ENCODE results near the gene DNAJB4. TPM values are rescaled to one million over a fixed set of nuclear protein-coding genes. Genes with fewer than 3 reads are reported as not detected.

DNAJB4 gene
- total RNA-seq, 2 donors from 2014 or later, result 20.2 to 24.1 TPM

GRCh38 chr1:77987919-77988318 lies 16.8 kb upstream of the DNAJB4 start:
- Histone ChIP-seq H3K36me3 (replicated peaks in 1 of 2; ENCODE audit: insufficient read depth in 1 of 2, low read depth in 2 of 2) (no peaks in the 10 kb centered on the region), H3K4me3 (no peak overlapping the region), H3K27me3 (no peaks in the 10 kb centered on the region), H3K4me1 (peaks cover 48% of the 10 kb centered on the region), H3K9me3 (no peaks in the 10 kb centered on the region), H3K27ac (no peak overlapping the region)
- 25 to 39% methylated on average over 2 of the region's 2 CpGs for WGBS, 2 donors
- TF ChIP-seq POLR2A (IDR thresholded peaks at IDR 0.05) (no peak), CTCF (IDR thresholded peaks at IDR 0.05) (no peak)
- DNase-seq (no peak), ATAC-seq (no peak)
- intact Hi-C loops (cut with DNase I), result no loop called here

GRCh38 chr1:77989744-77990143 lies 15.0 kb upstream of the DNAJB4 start:
- Histone ChIP-seq H3K4me3 (no peak overlapping the region), H3K27ac (no peak overlapping the region), H3K27me3 (no peaks in the 10 kb centered on the region), H3K36me3 (replicated peaks in 1 of 2; ENCODE audit: insufficient read depth in 1 of 2, low read depth in 2 of 2) (no peaks in the 10 kb centered on the region), H3K9me3 (no peaks in the 10 kb centered on the region), H3K4me1 (peaks cover 45% of the 10 kb centered on the region)
- TF ChIP-seq CTCF (IDR thresholded peaks at IDR 0.05) (no peak), POLR2A (IDR thresholded peaks at IDR 0.05) (no peak)
- intact Hi-C loops (cut with DNase I), result no loop called here
- WGBS, 2 donors, result 88% methylated on average over 2 of the region's 2 CpGs
- DNase-seq (no peak), ATAC-seq (no peak)

GRCh38 chr1:77990629-77991204 lies 14.0 kb upstream of the DNAJB4 start:
- Histone ChIP-seq H3K27me3 (no peaks in the 10 kb centered on the region), H3K27ac (peak overlapping the region in 2 of 4 donors; percentile 1 to 5), H3K4me1 (peaks cover 49% of the 10 kb centered on the region), H3K36me3 (replicated peaks in 1 of 2; ENCODE audit: insufficient read depth in 1 of 2, low read depth in 2 of 2) (no peaks in the 10 kb centered on the region), H3K4me3 (no peak overlapping the region), H3K9me3 (no peaks in the 10 kb centered on the region)
- 65 to 78% methylated on average over 3 of the region's 3 CpGs for WGBS, 2 donors
- ATAC-seq (no peak), DNase-seq (no peak)
- intact Hi-C loops (cut with DNase I), result no loop called here
- TF ChIP-seq POLR2A (IDR thresholded peaks at IDR 0.05) (no peak), CTCF (IDR thresholded peaks at IDR 0.05) (no peak)

- no peak for TF ChIP-seq POLR2A (IDR thresholded peaks at IDR 0.05)
- no peak for TF ChIP-seq CTCF (IDR thresholded peaks at IDR 0.05)
- intact Hi-C loops (cut with DNase I), result no loop called here
- no peaks in the 10 kb centered on the region for H3K36me3 ChIP-seq (replicated peaks in 1 of 2; ENCODE audit: insufficient read depth in 1 of 2, low read depth in 2 of 2)
- H3K4me1 ChIP-seq, result peaks cover 46% of the 10 kb centered on the region
- no peak overlapping the region for H3K4me3 ChIP-seq
- ATAC-seq (peak; percentile 60), DNase-seq (no peak)
- H3K27me3 ChIP-seq, result no peaks in the 10 kb centered on the region
- H3K27ac ChIP-seq, result peak overlapping the region in 2 of 4 donors; percentile 21 to 29
- no peaks in the 10 kb centered on the region for H3K9me3 ChIP-seq
Observed at GRCh38 chr1:77991638-77992037, 13.1 kb upstream of the DNAJB4 start.

GRCh38 chr1:77994117-77994705 lies 10.5 kb upstream of the DNAJB4 start:
- Histone ChIP-seq H3K27me3 (no peaks in the 10 kb centered on the region), H3K36me3 (replicated peaks in 1 of 2; ENCODE audit: insufficient read depth in 1 of 2, low read depth in 2 of 2) (no peaks in the 10 kb centered on the region), H3K4me3 (no peak overlapping the region), H3K9me3 (no peaks in the 10 kb centered on the region), H3K4me1 (peaks cover 50% of the 10 kb centered on the region), H3K27ac (peak overlapping the region in 1 of 4 donors; percentile 53)
- DNase-seq (no peak), ATAC-seq (no peak)
- WGBS, 2 donors, result 77 to 82% methylated on average over 3 of the region's 3 CpGs
- intact Hi-C loops (cut with DNase I), result no loop called here
- TF ChIP-seq POLR2A (IDR thresholded peaks at IDR 0.05) (no peak), CTCF (IDR thresholded peaks at IDR 0.05) (no peak)
